Muscle layer of colon (tissue), 2 donors: ENCODE results near the gene LPP.

Source experiments
- H3K27ac ChIP-seq: one replicate; pipeline ENCODE4 v1.7.0; 2013; ENCODE audit warnings: low read depth, mild to moderate bottlenecking, low read length, moderate library complexity
- H3K27me3 ChIP-seq, 2 donors: one replicate each; pipeline ENCODE4 v1.7.0; 2013; ENCODE audit warnings: low read length in 2 of 2, mild to moderate bottlenecking in 2 of 2; ENCODE audit not compliant: insufficient read depth in 2 of 2, control insufficient read depth in 1 of 2
- H3K36me3 ChIP-seq: one replicate; pipeline ENCODE4 v1.7.0; 2013; ENCODE audit warnings: mild to moderate bottlenecking, low read length; ENCODE audit not compliant: insufficient read depth
- H3K4me1 ChIP-seq: one replicate; pipeline ENCODE4 v1.7.0; 2013; ENCODE audit warnings: mild to moderate bottlenecking, low read length; ENCODE audit not compliant: insufficient read depth
- H3K4me3 ChIP-seq, 2 donors: one replicate each; pipeline ENCODE4 v1.7.0; 2013; ENCODE audit warnings: low read length in 2 of 2, low read depth in 1 of 2, mild to moderate bottlenecking in 1 of 2, moderate library complexity in 1 of 2
- H3K9ac ChIP-seq: one replicate; pipeline ENCODE4 v1.7.0; 2013; ENCODE audit warnings: low read length
- H3K9me3 ChIP-seq: one replicate; pipeline ENCODE4 v1.7.0; 2013; ENCODE audit warnings: mild to moderate bottlenecking, low read length
- donor health status: abdominal sarcoma.
- donor health status: Adenocarcinoma of cecum.

Gene LPP

GRCh38 chr3:188345223-188345622, 191.3 kb downstream of the LPP start:
- H3K4me3 ChIP-seq: no peak overlapping the region
- no peak overlapping the region for H3K9ac ChIP-seq
- H3K9me3 ChIP-seq: no peaks in the 10 kb centered on the region
- peaks cover 76% of the 10 kb centered on the region for H3K4me1 ChIP-seq
- H3K36me3 ChIP-seq: no peaks in the 10 kb centered on the region
- H3K27me3 ChIP-seq: no peaks in the 10 kb centered on the region
- H3K27ac ChIP-seq: peak overlapping the region; percentile 19

GRCh38 chr3:188348435-188349244, 194.7 kb downstream of the LPP start:
- no peaks in the 10 kb centered on the region for H3K27me3 ChIP-seq
- H3K9me3 ChIP-seq: no peaks in the 10 kb centered on the region
- H3K4me1 ChIP-seq: peaks cover 71% of the 10 kb centered on the region
- peak overlapping the region; percentile 57 for H3K27ac ChIP-seq
- no peak overlapping the region for H3K9ac ChIP-seq
- H3K36me3 ChIP-seq: no peaks in the 10 kb centered on the region
- no peak overlapping the region for H3K4me3 ChIP-seq

GRCh38 chr3:188349351-188349901, 195.5 kb downstream of the LPP start:
- Histone ChIP-seq H3K36me3 (no peaks in the 10 kb centered on the region), H3K9me3 (no peaks in the 10 kb centered on the region), H3K9ac (no peak overlapping the region), H3K27ac (no peak overlapping the region), H3K4me3 (no peak overlapping the region), H3K4me1 (peaks cover 63% of the 10 kb centered on the region), H3K27me3 (no peaks in the 10 kb centered on the region)

GRCh38 chr3:188349933-188350332, 196.0 kb downstream of the LPP start:
- no peaks in the 10 kb centered on the region for H3K36me3 ChIP-seq
- H3K4me1 ChIP-seq: peaks cover 58% of the 10 kb centered on the region
- H3K9ac ChIP-seq: no peak overlapping the region
- no peak overlapping the region for H3K4me3 ChIP-seq
- H3K27ac ChIP-seq: no peak overlapping the region
- H3K9me3 ChIP-seq: no peaks in the 10 kb centered on the region
- H3K27me3 ChIP-seq: no peaks in the 10 kb centered on the region

GRCh38 chr3:188350961-188351360, 197.0 kb downstream of the LPP start:
- Histone ChIP-seq H3K4me3 (no peak overlapping the region), H3K4me1 (peaks cover 49% of the 10 kb centered on the region), H3K9me3 (no peaks in the 10 kb centered on the region), H3K27me3 (no peaks in the 10 kb centered on the region), H3K9ac (no peak overlapping the region), H3K27ac (no peak overlapping the region), H3K36me3 (no peaks in the 10 kb centered on the region)

- Histone ChIP-seq H3K9ac (no peak overlapping the region), H3K36me3 (no peaks in the 10 kb centered on the region), H3K27ac (no peak overlapping the region), H3K9me3 (no peaks in the 10 kb centered on the region), H3K4me1 (peaks cover 49% of the 10 kb centered on the region), H3K4me3 (no peak overlapping the region), H3K27me3 (no peaks in the 10 kb centered on the region)
These were observed 197.7 kb downstream of the LPP start for GRCh38 chr3:188351648-188352047.

- H3K36me3 ChIP-seq: no peaks in the 10 kb centered on the region
- H3K9me3 ChIP-seq: no peaks in the 10 kb centered on the region
- H3K9ac ChIP-seq: no peak overlapping the region
- peak overlapping the region; percentile 32 for H3K27ac ChIP-seq
- no peaks in the 10 kb centered on the region for H3K27me3 ChIP-seq
- H3K4me1 ChIP-seq: peaks cover 51% of the 10 kb centered on the region
- no peak overlapping the region for H3K4me3 ChIP-seq
These were observed 198.4 kb downstream of the LPP start for GRCh38 chr3:188352196-188352927.

GRCh38 chr3:188353426-188353825, 199.5 kb downstream of the LPP start:
- no peak overlapping the region for H3K4me3 ChIP-seq
- H3K36me3 ChIP-seq: no peaks in the 10 kb centered on the region
- no peak overlapping the region for H3K9ac ChIP-seq
- no peak overlapping the region for H3K27ac ChIP-seq
- H3K27me3 ChIP-seq: no peaks in the 10 kb centered on the region
- peaks cover 54% of the 10 kb centered on the region for H3K4me1 ChIP-seq
- H3K9me3 ChIP-seq: no peaks in the 10 kb centered on the region

- Histone ChIP-seq H3K27me3 (no peaks in the 10 kb centered on the region), H3K27ac (no peak overlapping the region), H3K4me1 (peaks cover 32% of the 10 kb centered on the region), H3K9ac (no peak overlapping the region), H3K9me3 (no peaks in the 10 kb centered on the region), H3K36me3 (no peaks in the 10 kb centered on the region), H3K4me3 (no peak overlapping the region)
These were observed 205.0 kb downstream of the LPP start for GRCh38 chr3:188358787-188359493.

GRCh38 chr3:188360364-188360881, 206.5 kb downstream of the LPP start:
- Histone ChIP-seq H3K9ac (no peak overlapping the region), H3K4me1 (peaks cover 47% of the 10 kb centered on the region), H3K27me3 (no peaks in the 10 kb centered on the region), H3K4me3 (no peak overlapping the region), H3K27ac (no peak overlapping the region), H3K9me3 (no peaks in the 10 kb centered on the region), H3K36me3 (no peaks in the 10 kb centered on the region)

- no peaks in the 10 kb centered on the region for H3K9me3 ChIP-seq
- no peaks in the 10 kb centered on the region for H3K36me3 ChIP-seq
- no peak overlapping the region for H3K4me3 ChIP-seq
- H3K4me1 ChIP-seq: peaks cover 59% of the 10 kb centered on the region
- H3K27ac ChIP-seq: no peak overlapping the region
- no peaks in the 10 kb centered on the region for H3K27me3 ChIP-seq
- no peak overlapping the region for H3K9ac ChIP-seq
These were observed 207.9 kb downstream of the LPP start for GRCh38 chr3:188361888-188362287.
